SK-N-MC (cell line): ENCODE measurements around the gene MAGI2.
"Not testable (repeated sequence)": the region's sequence is repeated elsewhere in the genome, so short reads cannot be mapped to it uniquely, and the experiment has no call there.

Source experiments
- DNase-seq: peaks from one replicate; pipeline ENCODE4 v3.0.0-alpha.2; 2011; ENCODE audit warnings: low read depth, low spot score
- H3K27ac ChIP-seq: fragments of 200-600 bp; sonication (generic); 2 replicates; pipeline ENCODE4 v1.5.1; 2016; ENCODE audit warnings: mixed run types
- H3K36me3 ChIP-seq: fragments of 200-600 bp; sonication (generic); 2 replicates; pipeline ENCODE4 v1.6.1; 2017; ENCODE audit warnings: antibody characterized with exemption, low read length, mixed read lengths; ENCODE audit not compliant: insufficient read depth
- H3K4me3 ChIP-seq: fragments of 200-600 bp; sonication (generic); 2 replicates; pipeline ENCODE4 v1.5.1; 2016
- H3K9ac ChIP-seq: fragments of 200-600 bp; sonication (generic); 2 replicates; pipeline ENCODE4 v1.8.0; 2017; ENCODE audit warnings: mixed run types, mixed read lengths; ENCODE audit not compliant: insufficient read length
- H3K9me3 ChIP-seq: fragments of 200-600 bp; sonication (generic); 2 replicates; pipeline ENCODE4 v1.6.1; 2017; ENCODE audit warnings: low read depth, mild to moderate bottlenecking, antibody characterized with exemption, low read length, moderate library complexity, mixed read lengths
- EZH2 ChIP-seq: fragments of 200-600 bp; sonication (generic); IDR thresholded peaks from one replicate; pipeline ENCODE4 v1.6.1; 2017; ENCODE audit warnings: antibody characterized with exemption
- FOXP2 ChIP-seq: optimal IDR thresholded peaks from 2 replicates; pipeline ENCODE3; 2011; ENCODE audit warnings: mild to moderate bottlenecking, moderate library complexity; ENCODE audit not compliant: insufficient read depth; ENCODE audit errors: extremely low read length, control extremely low read depth
- POLR2AphosphoS5 ChIP-seq: IDR thresholded peaks from 2 replicates; pipeline ENCODE4 v1.6.1; 2012; ENCODE audit warnings: mild to moderate bottlenecking, low read depth, low read length, borderline replicate concordance

MAGI2 gene

DNA sequence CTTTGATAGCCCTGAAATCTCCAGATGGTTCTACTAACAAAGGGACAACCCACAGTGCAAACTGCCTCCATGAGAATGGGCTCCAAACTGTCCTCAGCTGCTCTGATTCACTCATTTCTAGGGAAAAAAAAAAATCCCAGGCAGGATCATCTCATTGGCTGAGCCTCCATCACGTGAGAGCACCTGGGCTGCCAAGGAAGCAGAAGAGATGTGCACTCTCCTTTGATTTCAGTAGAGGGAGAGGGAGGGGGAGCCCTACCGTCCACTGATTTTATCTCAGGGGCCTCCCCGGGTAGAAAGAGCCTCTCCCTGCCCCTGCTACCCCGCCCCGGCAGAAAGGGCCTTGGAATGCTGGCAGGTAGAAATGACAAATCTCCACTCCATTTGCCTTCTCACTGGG, 929.5 kb downstream of the MAGI2 start:
- no peak overlapping the region for H3K9ac ChIP-seq
- H3K36me3 ChIP-seq = no peaks in the 10 kb centered on the region
- no peak for DNase-seq
- H3K9me3 ChIP-seq = no peaks in the 10 kb centered on the region
- H3K4me3 ChIP-seq = no peak overlapping the region
- no peak overlapping the region for H3K27ac ChIP-seq
- TF ChIP-seq FOXP2 = no peak
- no peak for TF ChIP-seq POLR2AphosphoS5
- no peak for TF ChIP-seq EZH2

DNA sequence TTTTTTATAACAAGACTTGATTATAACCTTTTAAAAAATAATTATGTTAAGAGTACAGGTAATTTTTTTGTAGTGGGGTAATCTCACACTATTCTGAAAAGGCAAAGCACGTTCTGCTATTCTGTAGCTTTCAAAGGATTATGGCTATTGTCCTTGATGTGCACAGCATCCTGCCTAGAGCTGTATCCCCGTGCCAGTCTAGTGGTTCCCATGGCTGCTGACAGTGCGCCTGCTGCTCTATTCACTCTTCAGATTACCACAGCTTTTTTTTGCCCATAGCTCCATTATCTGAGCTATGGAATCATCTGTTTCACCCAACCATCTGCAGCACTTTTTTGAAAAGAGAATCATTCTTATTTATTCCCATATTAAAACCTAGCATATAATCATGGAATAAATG, 931.5 kb downstream of the MAGI2 start:
- DNase-seq = no peak
- no peaks in the 10 kb centered on the region for H3K36me3 ChIP-seq
- H3K27ac ChIP-seq = no peak overlapping the region
- H3K9me3 ChIP-seq = no peaks in the 10 kb centered on the region
- no peak overlapping the region for H3K4me3 ChIP-seq
- H3K9ac ChIP-seq = no peak overlapping the region
- no peak for TF ChIP-seq POLR2AphosphoS5
- no peak for TF ChIP-seq FOXP2
- no peak for TF ChIP-seq EZH2

DNA sequence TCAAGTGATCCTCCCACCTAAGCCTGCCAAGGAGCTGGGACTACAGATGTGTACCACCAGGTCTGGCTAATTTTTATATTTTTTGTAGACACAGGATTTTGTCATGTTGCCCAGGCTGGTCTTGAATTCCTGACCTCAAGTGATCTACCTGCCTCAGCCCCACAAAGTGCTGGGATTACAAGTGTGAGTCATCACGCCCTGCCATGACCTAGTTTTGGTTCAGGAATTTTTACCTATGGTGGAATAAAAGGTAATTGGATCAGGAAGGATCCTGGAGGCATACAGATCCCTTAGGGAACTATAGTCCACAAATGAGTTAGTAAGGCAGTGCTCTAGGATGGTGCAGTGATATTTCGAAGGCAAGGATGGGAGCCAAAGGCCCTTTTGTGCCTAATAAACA, 937.0 kb downstream of the MAGI2 start:
- no peak for TF ChIP-seq FOXP2
- no peak for TF ChIP-seq POLR2AphosphoS5
- no peak for TF ChIP-seq EZH2

DNA sequence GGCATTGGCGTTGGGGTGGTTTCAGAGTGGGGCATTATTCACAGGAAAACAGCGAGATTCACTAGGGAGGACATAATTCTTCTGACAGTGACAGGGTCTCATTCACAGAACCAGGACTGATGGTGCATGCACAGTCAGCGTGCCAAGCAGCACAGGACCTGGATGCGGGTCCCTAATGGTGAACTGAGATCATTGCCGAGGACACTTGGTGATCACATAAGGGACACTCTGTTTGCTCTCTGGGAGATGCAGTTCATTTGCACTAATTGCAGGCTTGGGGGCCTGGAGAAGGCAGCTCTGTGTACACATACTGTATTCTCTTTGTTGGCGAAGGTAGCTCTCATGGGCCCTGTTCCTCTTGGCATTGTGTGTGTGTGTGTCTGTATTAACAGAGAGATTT, 938.8 kb downstream of the MAGI2 start:
- no peak for DNase-seq
- H3K9ac ChIP-seq = no peak overlapping the region
- no peak for TF ChIP-seq FOXP2
- no peak for TF ChIP-seq EZH2
- no peak for TF ChIP-seq POLR2AphosphoS5
- no peak overlapping the region for H3K4me3 ChIP-seq
- no peak overlapping the region for H3K27ac ChIP-seq
- no peaks in the 10 kb centered on the region for H3K9me3 ChIP-seq
- no peaks in the 10 kb centered on the region for H3K36me3 ChIP-seq

More for the DNA sequence above, 937.0 kb downstream of the MAGI2 start:
- DNase-seq = no peak
- Histone ChIP-seq H3K36me3 (no peaks in the 10 kb centered on the region), H3K9me3 (no peaks in the 10 kb centered on the region), H3K27ac (no peak overlapping the region), H3K9ac (no peak overlapping the region), H3K4me3 (no peak overlapping the region)

DNA sequence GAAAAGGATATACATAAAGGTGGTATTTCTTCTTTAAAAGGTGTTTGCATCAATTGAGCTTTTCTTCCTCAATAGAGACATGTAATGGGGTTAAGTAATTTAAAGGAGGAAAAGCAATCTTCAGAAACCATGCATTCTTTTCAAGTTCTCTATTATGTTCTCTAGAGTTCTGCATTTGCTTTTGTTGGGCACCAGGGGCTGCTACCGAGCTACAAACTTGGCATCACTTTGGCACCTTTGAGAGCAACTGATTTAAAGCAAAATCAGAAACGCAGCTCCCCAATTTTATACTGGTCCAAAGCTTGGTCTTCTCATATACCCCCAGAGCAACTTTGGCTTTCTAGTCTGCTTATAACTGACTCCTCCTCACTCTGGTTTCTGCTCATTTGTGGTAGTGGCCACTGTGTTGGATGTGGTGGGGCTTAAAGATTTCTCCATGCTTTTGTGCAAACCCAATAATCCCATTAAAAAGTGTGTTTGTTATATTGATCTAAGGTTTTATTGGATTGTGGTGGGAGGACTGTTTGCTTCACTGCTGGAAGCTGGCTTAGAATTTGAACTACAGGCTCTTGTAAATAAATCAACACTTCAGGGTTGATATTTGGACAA, 942.8 kb downstream of the MAGI2 start:
- no peak for DNase-seq
- no peak overlapping the region for H3K9ac ChIP-seq

DNA sequence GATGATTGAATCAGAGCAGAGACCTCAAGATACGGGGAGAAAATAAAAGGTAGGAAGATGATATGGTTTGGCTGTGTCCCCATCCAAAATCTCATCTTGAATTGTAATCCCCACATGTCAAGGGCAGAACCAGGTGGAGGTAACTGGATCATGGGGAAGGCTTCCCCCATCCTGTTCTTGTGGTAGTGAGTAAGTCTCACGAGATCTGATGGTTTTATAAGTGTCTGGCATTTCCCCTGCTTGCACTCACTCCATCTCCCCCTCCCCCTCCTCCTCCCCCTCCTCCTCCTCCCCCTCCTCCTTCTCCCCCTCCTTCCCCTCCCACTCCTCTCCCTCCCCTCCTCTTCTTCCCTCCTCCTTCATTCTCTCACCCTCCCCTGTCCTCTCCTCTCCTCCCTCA, 950.2 kb downstream of the MAGI2 start:
- not testable (repeated sequence) for H3K4me3 ChIP-seq, H3K36me3 ChIP-seq, H3K9me3 ChIP-seq, DNase-seq, H3K27ac ChIP-seq, H3K9ac ChIP-seq

More for the DNA sequence above, 942.8 kb downstream of the MAGI2 start:
- TF ChIP-seq EZH2 (no peak), POLR2AphosphoS5 (no peak), FOXP2 (no peak)
- H3K27ac ChIP-seq = no peak overlapping the region
- no peak overlapping the region for H3K4me3 ChIP-seq
- no peaks in the 10 kb centered on the region for H3K36me3 ChIP-seq
- no peaks in the 10 kb centered on the region for H3K9me3 ChIP-seq

DNA sequence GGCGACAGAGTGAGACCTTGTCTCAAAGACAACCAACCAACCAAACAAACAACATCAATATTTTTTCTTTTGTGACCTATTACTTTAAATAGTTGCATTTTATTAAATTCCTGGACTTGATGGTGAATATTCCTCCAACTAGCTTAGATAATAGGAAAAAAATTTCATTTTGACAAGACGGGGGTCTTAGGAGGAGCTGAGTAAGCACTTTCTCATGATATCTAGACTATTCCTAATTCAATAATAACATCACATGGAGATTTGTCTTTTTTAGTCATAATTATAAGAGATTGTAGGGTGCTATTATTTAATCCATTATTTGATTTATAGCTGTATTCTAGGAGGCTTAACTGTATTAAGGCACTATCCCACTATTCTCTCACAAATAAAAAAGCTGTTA, 952.4 kb downstream of the MAGI2 start:
- Histone ChIP-seq H3K9me3 (no peaks in the 10 kb centered on the region), H3K9ac (no peak overlapping the region), H3K36me3 (no peaks in the 10 kb centered on the region), H3K4me3 (no peak overlapping the region), H3K27ac (no peak overlapping the region)
- no peak for DNase-seq
- TF ChIP-seq FOXP2 = no peak
- TF ChIP-seq EZH2 = no peak
- no peak for TF ChIP-seq POLR2AphosphoS5

DNA sequence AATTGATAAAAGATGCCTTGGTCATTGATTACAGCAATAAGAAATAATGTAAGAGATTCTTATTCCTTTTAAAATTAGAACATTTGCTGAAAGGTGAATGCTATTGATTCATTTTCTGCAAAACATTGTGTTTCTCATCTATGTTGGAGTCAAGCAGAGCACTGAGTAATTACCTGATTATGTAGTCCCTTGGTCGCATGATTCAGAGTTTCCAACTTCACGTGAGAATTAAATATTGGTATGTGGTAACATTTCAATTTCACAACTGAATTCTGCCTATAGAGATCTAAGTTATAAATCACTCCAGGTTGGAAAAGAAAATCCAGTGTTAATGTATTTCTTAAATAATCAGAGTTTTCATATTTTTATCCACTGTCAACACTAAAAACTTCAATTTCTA, 953.5 kb downstream of the MAGI2 start:
- no peak for TF ChIP-seq EZH2
- no peak for TF ChIP-seq POLR2AphosphoS5
- TF ChIP-seq FOXP2 = no peak
- Histone ChIP-seq H3K27ac (no peak overlapping the region), H3K4me3 (no peak overlapping the region), H3K36me3 (no peaks in the 10 kb centered on the region), H3K9me3 (no peaks in the 10 kb centered on the region), H3K9ac (no peak overlapping the region)
- no peak for DNase-seq

DNA sequence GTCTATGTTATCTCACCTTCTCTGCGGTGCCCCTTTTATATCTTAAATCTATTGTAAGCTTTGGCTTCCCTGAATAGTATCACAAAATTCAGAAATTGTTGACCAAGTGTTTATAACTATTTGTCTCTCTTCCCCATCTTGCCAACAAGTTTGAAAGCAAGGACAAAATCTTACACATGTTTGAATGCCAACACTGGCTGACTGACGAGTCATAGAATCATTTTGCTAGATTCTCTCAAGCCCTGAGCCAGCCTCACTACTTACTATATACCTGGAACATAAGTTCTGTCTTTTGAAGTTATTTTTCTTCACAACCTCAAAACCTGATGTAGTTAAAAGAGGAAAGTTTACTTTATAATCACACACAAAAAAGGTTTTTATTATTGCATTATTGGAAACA, 954.2 kb downstream of the MAGI2 start:
- TF ChIP-seq EZH2 (no peak), POLR2AphosphoS5 (no peak), FOXP2 (no peak)
- no peak for DNase-seq

More for the DNA sequence above, 954.2 kb downstream of the MAGI2 start:
- Histone ChIP-seq H3K36me3 (no peaks in the 10 kb centered on the region), H3K27ac (no peak overlapping the region), H3K9ac (no peak overlapping the region), H3K9me3 (no peaks in the 10 kb centered on the region), H3K4me3 (no peak overlapping the region)
